DOHH2 (cell line): ENCODE results near the gene ESF1.

Experiments used
- H3F3A ChIP-seq: fragments of 200-600 bp; sonication (generic), shearing (Covaris generic); 2 replicates; pipeline ENCODE4 v1.6.0; 2016; ENCODE audit warnings: antibody characterized with exemption, mild to moderate bottlenecking; ENCODE audit not compliant: control insufficient read depth, insufficient read depth
- H3K27ac ChIP-seq: fragments of 200-600 bp; sonication (generic); 2 replicates; pipeline ENCODE4 v1.5.1; 2014; ENCODE audit warnings: low read depth, mild to moderate bottlenecking, low read length, moderate library complexity
- H3K27me3 ChIP-seq: fragments of 200-600 bp; sonication (generic); 2 replicates; pipeline ENCODE4 v1.6.1; 2014; ENCODE audit warnings: mild to moderate bottlenecking, low read length, mixed read lengths; ENCODE audit not compliant: control insufficient read depth
- H3K36me3 ChIP-seq: fragments of 200-600 bp; sonication (generic); 2 replicates; pipeline ENCODE4 v1.6.1; 2014; ENCODE audit warnings: mild to moderate bottlenecking, low read length, moderate library complexity, mixed read lengths; ENCODE audit not compliant: control insufficient read depth
- H3K4me1 ChIP-seq: fragments of 200-600 bp; sonication (generic); 2 replicates; pipeline ENCODE4 v1.6.1; 2014; ENCODE audit warnings: mild to moderate bottlenecking, low read length, mixed read lengths; ENCODE audit not compliant: control insufficient read depth
- H3K4me2 ChIP-seq: fragments of 200-600 bp; sonication (generic); 2 replicates; pipeline ENCODE4 v1.6.0; 2014; ENCODE audit warnings: mild to moderate bottlenecking, low read length, moderate library complexity
- H3K4me3 ChIP-seq: fragments of 200-600 bp; sonication (generic); 2 replicates; pipeline ENCODE4 v1.5.1; 2014; ENCODE audit warnings: mild to moderate bottlenecking, low read length, mixed read lengths
- H3K79me2 ChIP-seq: fragments of 200-600 bp; sonication (generic); 2 replicates; pipeline ENCODE4 v1.6.1; 2014; ENCODE audit warnings: mild to moderate bottlenecking, low read length, mixed read lengths; ENCODE audit not compliant: control insufficient read depth
- H3K9me2 ChIP-seq: fragments of 200-600 bp; sonication (generic); replicated peaks from 2 replicates; pipeline ENCODE4 v1.6.1; 2014; ENCODE audit warnings: mild to moderate bottlenecking, low read length, mixed read lengths; ENCODE audit not compliant: control insufficient read depth
- H3K9me3 ChIP-seq: fragments of 200-600 bp; sonication (generic); 2 replicates; pipeline ENCODE4 v1.6.1; 2014; ENCODE audit warnings: antibody characterized with exemption, low read length, mixed read lengths; ENCODE audit not compliant: control insufficient read depth, insufficient read depth
- H4K20me1 ChIP-seq: fragments of 200-600 bp; sonication (generic); 2 replicates; pipeline ENCODE4 v1.6.0; 2014; ENCODE audit warnings: low read depth, mild to moderate bottlenecking, antibody characterized with exemption, low read length, moderate library complexity; ENCODE audit not compliant: control insufficient read depth, insufficient read depth
- EZH2phosphoT487 ChIP-seq: fragments of 200-600 bp; sonication (generic); IDR thresholded peaks from 2 replicates; pipeline ENCODE4 v1.6.1; 2017; ENCODE audit warnings: borderline replicate concordance, mild to moderate bottlenecking, antibody characterized with exemption, low read length, moderate library complexity, mixed read lengths
- TF ChIP-seq, protein P1 (sequence below): fragments of 200-600 bp; sonication (generic); IDR thresholded peaks from one replicate; pipeline ENCODE4 v1.5.1; 2014; ENCODE audit warnings: antibody characterized with exemption, mild to moderate bottlenecking, low read depth, low read length; ENCODE audit not compliant: poor library complexity, severe bottlenecking

The ESF1 gene

DNA sequence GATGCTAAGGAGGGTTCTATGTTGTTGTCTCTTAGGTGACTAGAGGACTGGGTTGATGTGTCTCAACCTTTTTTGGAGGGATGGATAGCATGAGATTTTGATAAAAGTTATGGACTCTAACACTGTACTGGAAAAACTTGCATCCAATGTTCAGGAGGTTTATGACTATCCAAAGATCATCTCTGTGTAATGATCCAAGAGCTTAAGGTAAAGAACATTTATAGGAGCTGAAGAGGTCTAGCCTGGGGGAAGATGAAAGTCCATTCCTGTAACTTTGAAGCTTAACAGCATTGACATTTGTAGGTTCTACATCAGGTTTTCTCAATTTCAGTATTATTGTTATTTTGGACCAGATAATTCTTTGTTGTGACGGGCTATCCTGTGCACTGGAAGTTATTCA is 48.9 kb downstream of the ESF1 start:
- Histone ChIP-seq H3K4me2 (no peak overlapping the region), H3K4me1 (no peaks in the 10 kb centered on the region), H4K20me1 (no peaks in the 10 kb centered on the region), H3K79me2 (no peaks in the 10 kb centered on the region), H3K27ac (no peak overlapping the region), H3F3A (no peaks in the 10 kb centered on the region), H3K9me2 (no peaks in the 10 kb centered on the region), H3K27me3 (no peaks in the 10 kb centered on the region), H3K36me3 (peaks cover 25% of the 10 kb centered on the region), H3K4me3 (no peak overlapping the region), H3K9me3 (no peaks in the 10 kb centered on the region)
- no peak for TF ChIP-seq EZH2phosphoT487
- TF ChIP-seq, protein P1, sequence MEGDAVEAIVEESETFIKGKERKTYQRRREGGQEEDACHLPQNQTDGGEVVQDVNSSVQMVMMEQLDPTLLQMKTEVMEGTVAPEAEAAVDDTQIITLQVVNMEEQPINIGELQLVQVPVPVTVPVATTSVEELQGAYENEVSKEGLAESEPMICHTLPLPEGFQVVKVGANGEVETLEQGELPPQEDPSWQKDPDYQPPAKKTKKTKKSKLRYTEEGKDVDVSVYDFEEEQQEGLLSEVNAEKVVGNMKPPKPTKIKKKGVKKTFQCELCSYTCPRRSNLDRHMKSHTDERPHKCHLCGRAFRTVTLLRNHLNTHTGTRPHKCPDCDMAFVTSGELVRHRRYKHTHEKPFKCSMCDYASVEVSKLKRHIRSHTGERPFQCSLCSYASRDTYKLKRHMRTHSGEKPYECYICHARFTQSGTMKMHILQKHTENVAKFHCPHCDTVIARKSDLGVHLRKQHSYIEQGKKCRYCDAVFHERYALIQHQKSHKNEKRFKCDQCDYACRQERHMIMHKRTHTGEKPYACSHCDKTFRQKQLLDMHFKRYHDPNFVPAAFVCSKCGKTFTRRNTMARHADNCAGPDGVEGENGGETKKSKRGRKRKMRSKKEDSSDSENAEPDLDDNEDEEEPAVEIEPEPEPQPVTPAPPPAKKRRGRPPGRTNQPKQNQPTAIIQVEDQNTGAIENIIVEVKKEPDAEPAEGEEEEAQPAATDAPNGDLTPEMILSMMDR, result no peak

DNA sequence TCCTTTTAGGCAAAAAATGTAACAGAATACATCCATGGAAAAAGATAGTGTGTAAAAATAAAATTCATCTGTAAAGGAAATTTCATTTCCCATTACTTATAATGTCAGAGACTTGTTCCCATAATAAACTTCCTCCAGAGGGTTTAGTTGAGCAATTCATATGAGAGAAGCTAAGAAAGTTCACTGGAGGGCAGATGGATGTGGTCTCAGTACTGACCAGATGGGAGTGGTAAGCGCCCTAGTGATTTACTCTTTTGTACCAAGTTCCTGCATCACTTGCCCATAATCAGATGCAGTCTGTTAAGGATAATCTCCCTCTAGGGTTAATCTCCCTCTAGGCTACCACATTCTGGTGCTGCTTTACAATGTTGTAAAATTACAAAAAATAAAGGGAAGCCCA is 61.7 kb downstream of the ESF1 start:
- Histone ChIP-seq H4K20me1 (no peaks in the 10 kb centered on the region), H3K9me2 (no peaks in the 10 kb centered on the region), H3K4me2 (no peak overlapping the region), H3K79me2 (no peaks in the 10 kb centered on the region), H3K4me1 (no peaks in the 10 kb centered on the region), H3F3A (no peaks in the 10 kb centered on the region), H3K4me3 (no peak overlapping the region), H3K36me3 (peaks cover 31% of the 10 kb centered on the region), H3K9me3 (no peaks in the 10 kb centered on the region), H3K27me3 (no peaks in the 10 kb centered on the region), H3K27ac (no peak overlapping the region)
- TF ChIP-seq EZH2phosphoT487, result no peak
- TF ChIP-seq, protein P1, result no peak

DNA sequence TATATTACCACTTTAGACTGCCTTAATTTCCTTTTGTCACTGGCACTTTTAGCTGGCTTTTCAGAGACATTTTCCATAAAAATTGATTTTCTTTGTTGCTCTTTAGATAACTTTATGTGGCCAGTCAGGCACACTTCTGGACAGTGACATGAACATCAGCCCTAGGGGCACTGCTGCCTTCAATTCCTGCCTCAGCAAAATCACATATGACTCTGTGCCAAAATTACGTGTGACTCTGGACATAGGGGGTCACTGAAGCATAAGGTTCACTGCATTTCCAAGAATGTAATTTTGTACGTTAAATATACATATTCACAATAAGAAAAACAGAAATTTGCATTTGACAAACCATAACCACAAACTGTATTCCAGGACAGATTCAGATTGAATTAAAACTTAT is 66.5 kb downstream of the ESF1 start:
- Histone ChIP-seq H3K9me3 (no peaks in the 10 kb centered on the region), H3K27ac (no peak overlapping the region), H4K20me1 (no peaks in the 10 kb centered on the region), H3K4me1 (no peaks in the 10 kb centered on the region), H3F3A (no peaks in the 10 kb centered on the region), H3K4me3 (no peak overlapping the region), H3K4me2 (no peak overlapping the region), H3K9me2 (no peaks in the 10 kb centered on the region), H3K27me3 (no peaks in the 10 kb centered on the region), H3K79me2 (no peaks in the 10 kb centered on the region), H3K36me3 (peaks cover 32% of the 10 kb centered on the region)
- TF ChIP-seq EZH2phosphoT487, result no peak
- TF ChIP-seq, protein P1, result no peak

GRCh38 chr20:13717631-13718044 is 67.1 kb downstream of the ESF1 start:
- H3F3A ChIP-seq, result no peaks in the 10 kb centered on the region; the same call in 1 of the 2 replicates
- H3K27me3 ChIP-seq, result no peaks in the 10 kb centered on the region
- H3K27ac ChIP-seq, result no peak overlapping the region
- H3K36me3 ChIP-seq, result peaks cover 32% of the 10 kb centered on the region
- no peaks in the 10 kb centered on the region for H3K4me1 ChIP-seq
- TF ChIP-seq EZH2phosphoT487, result no peak
- TF ChIP-seq, protein P1, result no peak
- H3K4me3 ChIP-seq, result no peak overlapping the region
- H3K4me2 ChIP-seq, result no peak overlapping the region
- H3K79me2 ChIP-seq, result no peaks in the 10 kb centered on the region
- H4K20me1 ChIP-seq, result no peaks in the 10 kb centered on the region
- no peaks in the 10 kb centered on the region for H3K9me2 ChIP-seq
- no peaks in the 10 kb centered on the region for H3K9me3 ChIP-seq
